Caco-2 (cell line): ENCODE data around the gene RAB40B. TPM values are rescaled to one million over a fixed set of nuclear protein-coding genes. Genes with fewer than 3 reads are reported as not detected.
"Not testable (repeated sequence)": the region's sequence is repeated elsewhere in the genome, so short reads cannot be mapped to it uniquely, and the experiment has no call there.

ENCODE experiments used
- Bru-seq: library from RNA; stranded (reverse); fragments of 400-500 nt; gene quantifications from one replicate; lab custom pipeline; 2021; lab: Mats Ljungman, UMichigan
- BruChase-seq, 2 experiments: library from RNA; stranded (reverse); fragments of 400-500 nt; gene quantifications; one replicate each; lab custom pipeline; 2021; lab: Mats Ljungman, UMichigan
- BruUV-seq: library from RNA; stranded (reverse); fragments of 400-500 nt; replicated peaks from 2 replicates; lab custom pipeline; 2021; lab: Mats Ljungman, UMichigan
- CTCF ChIA-PET: fragments of 300-600 bp; sonication (Branson Sonifier 250); formaldehyde crosslinking; loops from one replicate; lab custom pipeline; 2022; ENCODE audit warnings: antibody characterized with exemption; lab: Charles Lee
- POLR2A ChIA-PET: fragments of 300-600 bp; sonication (Branson Sonifier 250); formaldehyde crosslinking; loops from one replicate; lab custom pipeline; 2022; ENCODE audit warnings: antibody characterized with exemption; lab: Charles Lee
- DNase-seq, 2 experiments: peaks; one replicate each; pipeline versions ENCODE4 v3.0.0 to v3.0.0-alpha.2; 2020 to 2022
- H3K27me3 ChIP-seq: replicated peaks from 2 replicates; pipeline ENCODE4 v1.6.0; 2011; ENCODE audit warnings: low read length; ENCODE audit not compliant: control insufficient read depth, insufficient read depth
- H3K36me3 ChIP-seq: 2 replicates; pipeline ENCODE4 v1.5.1; 2011; ENCODE audit warnings: low read length; ENCODE audit not compliant: control insufficient read depth, insufficient read depth
- H3K4me1 ChIP-seq: fragments of 250-450 bp; sonication (Bioruptor Pico); 2 replicates; pipeline ENCODE4 v1.5.1; 2020; ENCODE audit warnings: mild to moderate bottlenecking
- H3K4me3 ChIP-seq: 2 replicates; pipeline ENCODE4 v1.5.1; 2011; ENCODE audit warnings: low read depth, mild to moderate bottlenecking, control low read depth, low read length
- H3K9me3 ChIP-seq: fragments of 250-450 bp; sonication (Bioruptor Pico); 2 replicates; pipeline ENCODE4 v1.5.1; 2020; ENCODE audit warnings: mild to moderate bottlenecking, moderate library complexity
- H3K27ac Mint-ChIP-seq: one replicate; pipeline ENCODE4 v1.8.0; 2022; ENCODE audit warnings: mixed read lengths; ENCODE audit not compliant: unreplicated experiment
- H3K27me3 Mint-ChIP-seq: one replicate; pipeline ENCODE4 v1.8.0; 2022; ENCODE audit warnings: mixed read lengths; ENCODE audit not compliant: insufficient read depth, unreplicated experiment
- H3K36me3 Mint-ChIP-seq: one replicate; pipeline ENCODE4 v1.8.0; 2022; ENCODE audit warnings: mild to moderate bottlenecking, mixed read lengths; ENCODE audit not compliant: insufficient read depth, unreplicated experiment
- H3K4me1 Mint-ChIP-seq: one replicate; pipeline ENCODE4 v1.8.0; 2022; ENCODE audit warnings: low read depth, mixed read lengths; ENCODE audit not compliant: unreplicated experiment
- H3K4me3 Mint-ChIP-seq: one replicate; pipeline ENCODE4 v1.8.0; 2022; ENCODE audit warnings: mild to moderate bottlenecking, moderate library complexity, mixed read lengths; ENCODE audit not compliant: unreplicated experiment
- H3K9me3 Mint-ChIP-seq: one replicate; pipeline ENCODE4 v1.8.0; 2022; ENCODE audit warnings: mixed read lengths; ENCODE audit not compliant: unreplicated experiment
- CTCF ChIP-seq, 2 experiments: fragments of 200-600 bp in 1 of 2; IDR thresholded peaks; 1 replicate in 1 of 2; 2 replicates in 1 of 2; pipeline versions ENCODE4 v1.5.1 to v1.8.0; 2011 to 2022; ENCODE audit warnings: antibody characterized with exemption in 1 of 2, control low read depth in 1 of 2, inconsistent platforms in 1 of 2, low read depth in 1 of 2, low read length in 1 of 2, mild to moderate bottlenecking in 1 of 2, moderate library complexity in 1 of 2; ENCODE audit not compliant: insufficient read depth in 1 of 2, severe bottlenecking in 1 of 2, unreplicated experiment in 1 of 2
- intact Hi-C: fragments of 100-400 bp; cut with micrococcal nuclease; formaldehyde crosslinking; loops from one replicate; pipeline ENCODE4 v1.10.0; 2022; ENCODE audit not compliant: unreplicated experiment
- long read RNA-seq: library from polyadenylated mRNA; stranded (forward); transcript quantifications from one replicate; pipeline ENCODE4 v2.0.0, GENCODE V29; 2022
- total RNA-seq: library from RNA; stranded (reverse); gene quantifications from 2 replicates; pipeline ENCODE4 v1.2.3, GENCODE V29; 2022

The RAB40B gene, protein sequence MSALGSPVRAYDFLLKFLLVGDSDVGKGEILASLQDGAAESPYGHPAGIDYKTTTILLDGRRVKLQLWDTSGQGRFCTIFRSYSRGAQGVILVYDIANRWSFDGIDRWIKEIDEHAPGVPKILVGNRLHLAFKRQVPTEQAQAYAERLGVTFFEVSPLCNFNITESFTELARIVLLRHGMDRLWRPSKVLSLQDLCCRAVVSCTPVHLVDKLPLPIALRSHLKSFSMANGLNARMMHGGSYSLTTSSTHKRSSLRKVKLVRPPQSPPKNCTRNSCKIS
- total RNA-seq, result 6.3 and 8.8 TPM in 2 replicates
- percentile 37 among the genes with signal in this experiment for Bru-seq, nascent RNA
- BruChase-seq, experiment 1, labeled RNA remaining after a 2-hour chase, result percentile 39 among the genes with signal in this experiment
- percentile 45 among the genes with signal in this experiment for BruChase-seq, experiment 2, labeled RNA remaining after a 6-hour chase
- long read RNA-seq, transcript RAB40B-206 (6 exons, 3,859 nt), result major isoform, 10 of 15 reads
- long read RNA-seq, partial matches to known transcripts, result 1 of 15 reads
- long read RNA-seq, other reads (novel, unspliced or antisense), result 2 of 15 reads

DNA sequence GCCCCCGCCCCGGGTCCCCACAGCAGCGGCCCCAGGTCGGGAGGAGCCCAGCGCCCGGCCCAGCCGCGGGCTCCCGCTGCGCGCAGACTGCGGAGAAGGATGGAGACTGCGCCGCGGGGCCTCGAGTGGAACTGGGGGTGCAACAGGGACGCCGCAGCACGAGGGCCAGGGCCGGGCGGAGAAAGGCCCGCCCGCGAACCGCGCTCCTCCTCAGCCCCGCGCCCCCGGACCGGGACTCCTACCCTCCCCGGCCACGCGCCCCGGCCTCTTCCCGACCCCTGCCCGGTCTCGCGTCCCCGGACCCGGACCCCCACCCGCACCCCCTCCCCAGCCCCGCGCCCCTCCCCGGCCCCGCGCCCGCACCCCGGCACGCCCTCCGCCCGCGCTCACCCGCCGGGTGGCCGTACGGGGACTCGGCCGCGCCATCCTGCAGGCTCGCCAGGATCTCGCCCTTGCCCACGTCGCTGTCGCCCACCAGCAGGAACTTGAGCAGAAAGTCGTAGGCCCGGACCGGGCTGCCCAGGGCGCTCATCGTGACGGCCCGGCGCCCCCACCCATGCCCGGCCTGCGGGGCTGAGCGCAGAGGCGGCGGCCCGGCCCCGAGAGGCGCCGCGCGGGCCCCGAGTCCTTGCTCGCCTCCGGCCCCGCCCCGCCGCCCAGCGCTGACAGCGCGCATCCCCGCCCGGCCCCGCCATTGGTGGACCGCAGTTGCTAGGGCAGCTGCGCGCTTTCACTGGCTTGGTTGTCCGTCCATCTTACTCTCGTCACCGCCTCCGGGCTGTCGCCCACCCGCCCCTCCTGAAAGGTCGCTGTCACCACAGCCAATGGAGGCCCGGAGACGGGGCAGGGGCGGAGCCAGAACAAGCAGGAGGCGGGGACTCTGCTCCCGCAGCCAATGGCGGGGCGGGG, at the start of gene RAB40B:
Gene RAB40B, minus strand, starts transcription at position 634 of the 909 bp plus-strand sequence. Its CDS starts 102 bp downstream, at position 532.
- intact Hi-C loops, result loop anchor here (2.0 kb wide), 1 partner anchor 18 kb away; the partner anchor contains the start of gene FN3KRP
- peak within 1 kb of the TSS; percentile 61 for H3K27ac Mint-ChIP-seq
- peaks cover 8% of the 10 kb centered on the region for H3K36me3 Mint-ChIP-seq
- peaks cover 19% of the 10 kb centered on the region for H3K4me1 ChIP-seq
- peaks cover 4% of the 10 kb centered on the region for H3K4me1 Mint-ChIP-seq
- no peaks in the 10 kb centered on the region for H3K27me3 ChIP-seq
- peak within 1 kb of the TSS; percentile 84 for H3K4me3 Mint-ChIP-seq
- no peaks in the 10 kb centered on the region for H3K27me3 Mint-ChIP-seq
- H3K9me3 ChIP-seq, result peaks cover 8% of the 10 kb centered on the region
- BruUV-seq, result no TSS peak
- peak within 1 kb of the TSS; percentile 77 for H3K4me3 ChIP-seq
- H3K9me3 Mint-ChIP-seq, result peaks cover 12% of the 10 kb centered on the region
- POLR2A ChIA-PET, result interaction anchor here (0.6 kb wide), 1 partner anchor 191 kb away, joined by 5 read pairs; no protein-coding TSS in a partner anchor
- no peaks in the 10 kb centered on the region for H3K36me3 ChIP-seq
- DNase-seq, result peak; percentile 99 to 100
- CTCF ChIA-PET, result no interaction called here
- TF ChIP-seq CTCF (IDR thresholded peaks at IDR 0.05; ENCODE audit: insufficient read depth in 1 of 2, low read depth in 1 of 2, low read length in 1 of 2, severe bottlenecking in 1 of 2, unreplicated experiment in 1 of 2), result no peak

GRCh38 chr17:82745524-82745923, 47.0 kb upstream of the RAB40B start:
- Histone ChIP-seq H3K4me3 (no peak overlapping the region), H3K36me3 (peaks cover 16% of the 10 kb centered on the region), H3K9me3 (peaks cover 28% of the 10 kb centered on the region), H3K27me3 (no peaks in the 10 kb centered on the region), H3K4me1 (peaks cover 12% of the 10 kb centered on the region; the same call in 1 of the 2 replicates)
- H3K27me3 Mint-ChIP-seq, result no peaks in the 10 kb centered on the region
- ChIA-PET CTCF (no interaction called here), POLR2A (no interaction called here)
- H3K4me1 Mint-ChIP-seq, result no peaks in the 10 kb centered on the region
- no TSS peak for BruUV-seq
- no peak overlapping the region for H3K27ac Mint-ChIP-seq
- H3K4me3 Mint-ChIP-seq, result no peak overlapping the region
- intact Hi-C loops, result no loop called here
- no peak for DNase-seq
- peaks cover 17% of the 10 kb centered on the region for H3K9me3 Mint-ChIP-seq
- TF ChIP-seq CTCF (IDR thresholded peaks at IDR 0.05; ENCODE audit: insufficient read depth in 1 of 2, low read depth in 1 of 2, low read length in 1 of 2, severe bottlenecking in 1 of 2, unreplicated experiment in 1 of 2), result no peak
- H3K36me3 Mint-ChIP-seq, result peaks cover 58% of the 10 kb centered on the region

DNA sequence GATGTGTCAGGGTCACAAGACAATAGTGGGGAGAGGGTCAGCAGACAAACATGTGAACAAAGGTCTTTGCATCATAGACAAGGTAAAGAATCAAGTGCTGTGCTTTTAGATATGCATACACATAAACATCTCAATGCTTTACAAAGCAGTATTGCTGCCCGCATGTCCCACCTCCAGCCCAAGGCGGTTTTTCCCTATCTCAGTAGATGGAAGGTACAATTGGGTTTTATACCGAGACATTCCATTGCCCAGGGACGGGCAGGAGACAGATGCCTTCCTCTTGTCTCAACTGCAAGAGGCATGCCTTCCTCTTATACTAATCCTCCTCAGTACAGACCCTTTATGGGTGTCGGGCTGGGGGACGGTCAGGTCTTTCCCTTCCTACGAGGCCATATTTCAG, 46.2 kb upstream of the RAB40B start:
- DNase-seq, H3K27me3 Mint-ChIP-seq, H3K4me1 Mint-ChIP-seq, H3K27ac Mint-ChIP-seq, BruUV-seq, H3K27me3 ChIP-seq, H3K4me3 ChIP-seq, intact Hi-C loops, POLR2A ChIA-PET, H3K4me3 Mint-ChIP-seq, CTCF ChIA-PET: not testable (repeated sequence)
- H3K36me3 Mint-ChIP-seq, result peaks cover 58% of the 10 kb centered on the region
- H3K4me1 ChIP-seq, result peaks cover 12% of the 10 kb centered on the region; the same call in 1 of the 2 replicates
- H3K9me3 Mint-ChIP-seq, result peaks cover 24% of the 10 kb centered on the region
- peaks cover 30% of the 10 kb centered on the region for H3K9me3 ChIP-seq
- peaks cover 16% of the 10 kb centered on the region for H3K36me3 ChIP-seq
